HL-60 (cell line): Measurements from ENCODE around the gene KRTCAP3.

Experiments
- DNase-seq, 2 experiments: peaks; one replicate each; pipeline ENCODE4 v3.0.0-alpha.2; 2010 to 2020; ENCODE audit warnings: low read depth in 1 of 2, low spot score in 1 of 2
- H3K27ac ChIP-seq: fragments of 250-450 bp; sonication (Bioruptor Pico); replicated peaks from 2 replicates; pipeline ENCODE4 v1.5.1; 2020; ENCODE audit warnings: mild to moderate bottlenecking, moderate library complexity
- H3K27me3 ChIP-seq: fragments of 250-450 bp; sonication (Bioruptor Pico); 2 replicates; pipeline ENCODE4 v1.5.1; 2021; ENCODE audit warnings: mild to moderate bottlenecking, moderate library complexity; ENCODE audit not compliant: insufficient read depth, poor library complexity, severe bottlenecking
- H3K4me3 ChIP-seq: replicated peaks from 2 replicates; pipeline ENCODE4 v1.5.1; 2011; ENCODE audit warnings: mild to moderate bottlenecking, control low read depth, low read length; ENCODE audit not compliant: insufficient read depth
- GABPA ChIP-seq: IDR thresholded peaks from 2 replicates; pipeline ENCODE4 v1.6.1; 2012; ENCODE audit warnings: low read depth
- POLR2AphosphoS5 ChIP-seq: IDR thresholded peaks from 2 replicates; pipeline ENCODE4 v1.6.1; 2012; ENCODE audit warnings: low read depth
- SPI1 ChIP-seq: IDR thresholded peaks from 2 replicates; pipeline ENCODE4 v1.6.1; 2012; ENCODE audit warnings: low read depth, mild to moderate bottlenecking, borderline replicate concordance
- TF ChIP-seq, protein P1 (sequence below): IDR thresholded peaks from one replicate; pipeline ENCODE4 v1.5.1; 2011; ENCODE audit warnings: low read length, control low read depth, inconsistent platforms; ENCODE audit not compliant: insufficient read depth
- TF ChIP-seq, protein P2 (sequence below): IDR thresholded peaks from 2 replicates; pipeline ENCODE4 v1.6.1; 2012; ENCODE audit warnings: low read depth; ENCODE audit not compliant: insufficient replicate concordance

The KRTCAP3 gene

DNA sequence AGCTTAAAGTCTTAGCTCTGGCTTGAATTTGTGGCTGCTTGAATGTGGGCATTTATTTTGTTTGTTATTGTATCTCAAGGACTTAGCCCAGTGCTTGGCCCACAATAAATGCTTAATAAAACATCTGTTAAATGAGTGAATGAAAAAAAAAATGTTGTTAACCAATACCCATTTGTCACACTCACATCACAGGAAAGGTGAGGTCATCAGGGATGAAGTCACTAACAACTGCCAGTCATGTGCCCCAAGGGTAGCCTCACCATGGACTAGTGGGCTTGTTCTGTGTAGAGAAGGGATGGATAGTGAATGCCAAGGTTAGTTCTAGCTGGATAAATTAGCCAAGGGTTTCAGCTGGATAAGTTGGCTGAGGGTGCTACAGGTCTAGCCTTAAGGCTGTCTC lies 10.8 kb upstream of the KRTCAP3 start:
- TF ChIP-seq SPI1 (no peak), GABPA (no peak), POLR2AphosphoS5 (no peak)
- TF ChIP-seq, protein P1, sequence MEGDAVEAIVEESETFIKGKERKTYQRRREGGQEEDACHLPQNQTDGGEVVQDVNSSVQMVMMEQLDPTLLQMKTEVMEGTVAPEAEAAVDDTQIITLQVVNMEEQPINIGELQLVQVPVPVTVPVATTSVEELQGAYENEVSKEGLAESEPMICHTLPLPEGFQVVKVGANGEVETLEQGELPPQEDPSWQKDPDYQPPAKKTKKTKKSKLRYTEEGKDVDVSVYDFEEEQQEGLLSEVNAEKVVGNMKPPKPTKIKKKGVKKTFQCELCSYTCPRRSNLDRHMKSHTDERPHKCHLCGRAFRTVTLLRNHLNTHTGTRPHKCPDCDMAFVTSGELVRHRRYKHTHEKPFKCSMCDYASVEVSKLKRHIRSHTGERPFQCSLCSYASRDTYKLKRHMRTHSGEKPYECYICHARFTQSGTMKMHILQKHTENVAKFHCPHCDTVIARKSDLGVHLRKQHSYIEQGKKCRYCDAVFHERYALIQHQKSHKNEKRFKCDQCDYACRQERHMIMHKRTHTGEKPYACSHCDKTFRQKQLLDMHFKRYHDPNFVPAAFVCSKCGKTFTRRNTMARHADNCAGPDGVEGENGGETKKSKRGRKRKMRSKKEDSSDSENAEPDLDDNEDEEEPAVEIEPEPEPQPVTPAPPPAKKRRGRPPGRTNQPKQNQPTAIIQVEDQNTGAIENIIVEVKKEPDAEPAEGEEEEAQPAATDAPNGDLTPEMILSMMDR: no peak
- TF ChIP-seq, protein P2, sequence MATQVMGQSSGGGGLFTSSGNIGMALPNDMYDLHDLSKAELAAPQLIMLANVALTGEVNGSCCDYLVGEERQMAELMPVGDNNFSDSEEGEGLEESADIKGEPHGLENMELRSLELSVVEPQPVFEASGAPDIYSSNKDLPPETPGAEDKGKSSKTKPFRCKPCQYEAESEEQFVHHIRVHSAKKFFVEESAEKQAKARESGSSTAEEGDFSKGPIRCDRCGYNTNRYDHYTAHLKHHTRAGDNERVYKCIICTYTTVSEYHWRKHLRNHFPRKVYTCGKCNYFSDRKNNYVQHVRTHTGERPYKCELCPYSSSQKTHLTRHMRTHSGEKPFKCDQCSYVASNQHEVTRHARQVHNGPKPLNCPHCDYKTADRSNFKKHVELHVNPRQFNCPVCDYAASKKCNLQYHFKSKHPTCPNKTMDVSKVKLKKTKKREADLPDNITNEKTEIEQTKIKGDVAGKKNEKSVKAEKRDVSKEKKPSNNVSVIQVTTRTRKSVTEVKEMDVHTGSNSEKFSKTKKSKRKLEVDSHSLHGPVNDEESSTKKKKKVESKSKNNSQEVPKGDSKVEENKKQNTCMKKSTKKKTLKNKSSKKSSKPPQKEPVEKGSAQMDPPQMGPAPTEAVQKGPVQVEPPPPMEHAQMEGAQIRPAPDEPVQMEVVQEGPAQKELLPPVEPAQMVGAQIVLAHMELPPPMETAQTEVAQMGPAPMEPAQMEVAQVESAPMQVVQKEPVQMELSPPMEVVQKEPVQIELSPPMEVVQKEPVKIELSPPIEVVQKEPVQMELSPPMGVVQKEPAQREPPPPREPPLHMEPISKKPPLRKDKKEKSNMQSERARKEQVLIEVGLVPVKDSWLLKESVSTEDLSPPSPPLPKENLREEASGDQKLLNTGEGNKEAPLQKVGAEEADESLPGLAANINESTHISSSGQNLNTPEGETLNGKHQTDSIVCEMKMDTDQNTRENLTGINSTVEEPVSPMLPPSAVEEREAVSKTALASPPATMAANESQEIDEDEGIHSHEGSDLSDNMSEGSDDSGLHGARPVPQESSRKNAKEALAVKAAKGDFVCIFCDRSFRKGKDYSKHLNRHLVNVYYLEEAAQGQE: no peak
- Histone ChIP-seq H3K27me3 (no peaks in the 10 kb centered on the region), H3K27ac (no peak overlapping the region), H3K4me3 (no peak overlapping the region)
- no peak for DNase-seq

DNA sequence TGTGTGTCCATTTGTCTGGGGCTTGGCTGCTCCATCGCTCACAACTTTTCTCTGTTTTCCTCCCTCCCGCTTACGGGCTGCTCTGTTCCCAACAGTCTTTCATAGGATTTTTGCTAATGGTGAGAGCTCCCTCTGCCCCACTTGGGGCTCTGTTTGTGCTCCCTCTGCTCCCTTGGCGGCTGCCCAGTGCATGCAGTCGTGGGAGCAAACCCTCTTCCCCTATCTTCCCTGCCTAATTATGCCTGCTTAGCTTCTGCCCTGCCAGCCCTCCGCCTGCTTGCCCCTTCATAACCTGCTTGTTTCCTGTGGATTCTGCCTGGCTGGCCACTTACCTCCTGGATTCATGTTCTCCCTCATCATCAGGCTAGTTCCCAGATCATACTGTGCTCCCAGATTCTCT lies 6.6 kb upstream of the KRTCAP3 start:
- Histone ChIP-seq H3K27ac (no peak overlapping the region), H3K4me3 (no peak overlapping the region), H3K27me3 (no peaks in the 10 kb centered on the region)
- TF ChIP-seq POLR2AphosphoS5: no peak
- DNase-seq: no peak

DNA sequence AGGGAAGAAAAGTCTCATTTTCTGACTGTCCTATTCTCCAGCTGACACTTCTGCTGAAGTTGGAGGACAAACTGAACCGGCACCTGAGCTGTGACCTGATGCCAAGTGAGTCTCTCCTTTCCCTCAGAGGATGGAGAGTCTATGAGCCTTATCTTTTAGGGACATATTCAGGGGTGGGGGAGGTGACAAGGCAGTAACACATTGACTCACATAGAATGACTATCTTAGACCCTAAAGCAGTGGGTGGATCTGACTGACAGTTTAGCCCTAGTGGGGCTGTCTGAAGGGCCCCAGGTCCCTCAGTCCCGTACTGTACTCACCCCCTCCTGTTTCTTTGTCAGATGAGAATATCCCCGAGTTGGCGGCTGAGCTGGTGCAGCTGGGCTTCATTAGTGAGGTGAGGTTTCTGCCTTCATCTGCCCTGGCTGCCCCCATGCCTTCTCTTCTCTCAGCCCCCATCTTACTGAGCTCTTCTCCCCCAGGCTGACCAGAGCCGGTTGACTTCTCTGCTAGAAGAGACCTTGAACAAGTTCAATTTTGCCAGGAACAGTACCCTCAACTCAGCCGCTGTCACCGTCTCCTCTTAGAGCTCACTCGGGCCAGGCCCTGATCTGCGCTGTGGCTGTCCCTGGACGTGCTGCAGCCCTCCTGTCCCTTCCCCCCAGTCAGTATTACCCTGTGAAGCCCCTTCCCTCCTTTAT lies 805 bp upstream of the KRTCAP3 start:
- TF ChIP-seq, protein P2: no peak
- TF ChIP-seq, protein P1: no peak
- no peak for TF ChIP-seq SPI1
- TF ChIP-seq GABPA: no peak
- no peak for TF ChIP-seq POLR2AphosphoS5
- no peak overlapping the region for H3K27ac ChIP-seq
- no peaks in the 10 kb centered on the region for H3K27me3 ChIP-seq
- DNase-seq: no peak
- H3K4me3 ChIP-seq: no peak overlapping the region

DNA sequence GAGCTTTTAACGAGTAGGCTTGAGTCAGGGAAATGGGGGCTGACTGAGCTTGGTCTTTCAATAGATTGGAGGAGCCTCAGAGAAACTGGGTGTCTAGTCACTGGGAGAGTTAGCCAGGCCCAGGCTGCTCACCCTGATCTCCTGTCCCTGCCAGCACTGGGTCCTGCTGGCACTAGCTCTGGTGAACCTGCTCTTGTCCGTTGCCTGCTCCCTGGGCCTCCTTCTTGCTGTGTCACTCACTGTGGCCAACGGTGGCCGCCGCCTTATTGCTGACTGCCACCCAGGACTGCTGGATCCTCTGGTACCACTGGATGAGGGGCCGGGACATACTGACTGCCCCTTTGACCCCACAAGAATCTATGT lies 720 bp downstream of the KRTCAP3 start:
- Histone ChIP-seq H3K4me3 (no peak overlapping the region), H3K27ac (no peak overlapping the region), H3K27me3 (no peaks in the 10 kb centered on the region)
- TF ChIP-seq, protein P1: no peak
- DNase-seq: no peak
